Erythroblast (primary cell): Measurements from ENCODE around the gene SLC13A3.

Experiments
- DNase-seq, 2 experiments: peaks; one replicate each; lab custom pipeline; 2025; lab: John Stamatoyannopoulos, UW
- GATA1 ChIP-seq: IDR thresholded peaks from 2 replicates; pipeline ENCODE4 v1.6.1; 2011; ENCODE audit warnings: low read depth, mild to moderate bottlenecking, control low read depth, low read length, moderate library complexity
- POLR2A ChIP-seq: IDR thresholded peaks from 2 replicates; pipeline ENCODE4 v1.6.1; 2011; ENCODE audit warnings: mild to moderate bottlenecking, low read length

SLC13A3 gene

DNA sequence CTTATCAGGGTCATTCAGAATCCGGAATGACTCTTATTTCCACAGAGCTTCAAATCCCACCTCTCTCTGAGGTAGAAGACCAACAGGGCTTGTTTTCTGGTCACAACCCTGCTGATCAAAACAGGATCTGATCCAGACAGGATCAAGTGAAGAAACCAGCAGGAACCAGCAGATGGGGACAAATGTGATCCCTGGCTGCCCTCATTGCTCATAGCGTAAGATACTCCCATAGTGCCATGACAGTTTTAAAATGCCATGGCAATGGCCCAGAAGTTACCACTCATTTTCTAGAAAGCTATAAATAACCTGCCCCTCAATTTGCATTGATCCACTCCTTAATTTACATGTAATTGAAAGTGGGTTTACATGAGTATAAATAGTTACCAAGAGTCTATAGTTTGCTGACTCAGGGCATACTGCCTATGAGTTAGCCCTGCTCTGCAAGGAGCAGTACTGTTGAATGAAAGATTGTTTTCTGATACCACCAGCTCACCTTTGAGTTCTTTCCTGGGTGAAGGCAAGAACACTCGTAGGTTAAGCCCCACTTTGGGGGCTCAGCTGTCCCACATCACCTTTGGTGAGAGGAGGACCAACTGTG lies 131.7 kb downstream of the SLC13A3 start:
- no peak for DNase-seq
- TF ChIP-seq GATA1: no peak

DNA sequence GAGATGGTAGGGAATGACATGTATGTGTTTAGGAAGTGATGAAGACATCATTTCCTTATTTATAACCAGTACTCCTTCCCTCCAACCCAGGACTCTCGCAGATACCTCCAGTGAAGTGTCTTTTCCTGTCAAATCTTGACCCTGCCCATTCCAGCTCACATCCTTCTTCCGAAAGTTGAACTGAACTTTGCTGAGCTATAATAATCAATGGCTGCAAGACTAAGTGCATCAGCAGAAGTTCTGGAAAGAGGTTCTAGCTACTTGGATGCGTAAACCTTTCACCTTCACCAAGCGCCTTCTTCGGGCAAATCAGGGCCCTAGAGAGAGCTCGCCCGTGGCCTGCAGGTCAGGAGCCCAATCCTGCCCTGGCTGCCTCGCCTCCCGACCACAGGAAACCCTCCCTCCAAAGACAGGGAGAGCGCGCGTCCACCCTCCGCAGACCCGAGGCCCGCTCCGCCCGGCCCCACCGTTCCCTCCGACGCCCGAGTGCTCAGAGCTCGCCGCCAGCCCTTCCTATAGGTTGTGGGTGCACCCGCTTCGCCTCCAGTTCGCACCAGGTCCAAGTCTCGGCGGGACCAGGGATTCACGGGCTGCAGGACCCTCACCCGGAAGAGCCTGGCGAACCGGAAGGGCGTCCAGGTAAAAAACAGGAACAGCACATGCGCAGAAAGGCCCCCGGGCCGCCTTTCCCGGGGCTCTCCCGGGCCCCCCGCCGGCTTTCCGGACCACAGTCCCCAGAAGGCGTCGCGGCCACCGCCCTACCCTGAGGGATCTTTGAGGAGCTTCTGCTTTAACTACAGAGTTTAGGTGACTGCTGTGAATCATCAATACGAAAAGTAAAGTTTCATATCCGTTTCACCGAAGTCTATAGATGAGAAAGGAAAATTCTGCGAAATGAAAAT lies 138.1 kb downstream of the SLC13A3 start, which contains the start of gene ZNF334:
Gene ZNF334, minus strand, starts transcription at position 617 of the 902 bp plus-strand sequence. CDS start 1,457 bp downstream, outside the sequence.
- TF ChIP-seq GATA1: no peak
- TF ChIP-seq POLR2A: no peak
- DNase-seq: no peak

DNA sequence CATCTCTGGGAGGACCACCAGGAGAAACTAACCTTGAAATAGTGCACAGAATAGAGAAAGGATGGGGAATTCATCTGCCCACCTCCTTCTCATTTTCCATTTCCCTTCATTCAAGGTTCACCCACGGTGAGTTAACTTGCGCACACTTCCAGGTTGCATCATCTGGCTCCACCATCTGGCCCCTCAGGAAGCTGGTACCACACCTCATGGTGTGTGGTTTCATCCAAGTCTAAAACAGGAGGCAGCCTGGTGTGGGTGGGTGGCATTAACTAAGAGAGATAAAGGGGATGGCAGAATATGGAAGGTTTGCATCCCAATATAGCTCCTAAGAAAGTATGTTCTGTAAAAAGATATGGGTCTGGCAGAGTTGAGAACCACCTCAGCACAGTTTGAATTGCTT lies 141.7 kb downstream of the SLC13A3 start:
- no peak for DNase-seq
- TF ChIP-seq GATA1 (no peak), POLR2A (no peak)
